GM21360 (cell line): ENCODE results near the gene ZNF554.
"Not testable (repeated sequence)": the region's sequence is repeated elsewhere in the genome, so short reads cannot be mapped to it uniquely, and the experiment has no call there.

ENCODE experiments used
- ATAC-seq: cut with Tn5 transposase; IDR thresholded peaks from one replicate; pipeline ENCODE4 v1.9.1; 2021; ENCODE audit warnings: mild to moderate bottlenecking, moderate library complexity; ENCODE audit not compliant: unreplicated experiment

Gene ZNF554

DNA sequence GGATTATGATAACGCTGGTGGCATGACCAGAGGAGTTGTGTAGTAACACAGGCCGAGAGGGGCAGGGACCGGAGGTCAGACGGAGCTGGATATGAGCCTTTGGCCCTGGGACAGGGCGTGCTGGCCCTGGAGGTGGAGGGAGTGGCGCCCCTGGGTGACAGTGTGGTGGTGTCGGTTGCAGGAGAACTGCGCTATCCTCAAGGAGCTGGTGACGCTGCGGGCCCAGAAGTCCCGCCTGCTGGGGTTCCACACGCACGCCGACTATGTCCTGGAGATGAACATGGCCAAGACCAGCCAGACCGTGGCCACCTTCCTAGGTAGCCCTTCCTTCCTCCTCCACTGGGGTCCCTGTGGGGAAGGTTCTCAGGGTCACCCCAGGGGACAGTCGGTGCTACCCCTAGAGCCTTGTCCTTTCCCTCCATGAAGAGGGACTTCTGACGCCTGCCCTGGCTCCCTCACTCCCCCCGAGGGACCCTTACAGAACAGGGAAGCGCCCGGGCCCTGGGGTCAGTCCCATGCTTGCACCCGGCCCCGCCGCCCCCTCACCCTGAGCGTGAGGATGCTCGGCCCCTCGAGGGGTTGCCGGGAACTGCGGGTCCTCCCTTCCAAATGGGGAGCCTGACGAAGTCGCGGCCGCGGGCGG, 12.8 kb upstream of the ZNF554 start:
- no peak for ATAC-seq

DNA sequence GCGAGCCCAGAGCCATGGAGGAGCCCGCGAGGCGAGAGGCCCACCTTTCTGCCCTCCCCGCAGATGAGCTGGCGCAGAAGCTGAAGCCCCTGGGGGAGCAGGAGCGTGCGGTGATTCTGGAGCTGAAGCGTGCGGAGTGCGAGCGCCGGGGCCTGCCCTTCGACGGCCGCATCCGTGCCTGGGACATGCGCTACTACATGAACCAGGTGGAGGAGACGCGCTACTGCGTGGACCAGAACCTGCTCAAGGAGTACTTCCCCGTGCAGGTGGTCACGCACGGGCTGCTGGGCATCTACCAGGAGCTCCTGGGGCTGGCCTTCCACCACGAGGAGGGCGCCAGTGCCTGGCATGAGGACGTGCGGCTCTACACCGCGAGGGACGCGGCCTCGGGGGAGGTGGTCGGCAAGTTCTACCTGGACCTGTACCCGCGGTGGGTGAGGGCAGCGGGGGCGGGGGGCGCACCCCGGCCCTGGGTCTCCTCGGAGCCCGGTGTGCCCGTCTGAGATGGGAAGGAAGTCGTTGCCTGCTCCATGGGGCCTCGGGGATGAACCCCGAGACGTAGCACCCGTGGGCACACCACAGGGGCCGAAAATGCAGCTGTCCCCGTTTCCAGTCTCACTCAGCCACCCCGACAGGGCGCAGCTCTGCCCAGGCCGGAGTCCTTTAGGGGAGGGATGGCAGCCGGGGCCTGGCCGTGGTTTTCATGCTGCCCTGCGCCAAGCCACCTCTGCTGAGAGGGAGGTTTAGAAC, 12.1 kb upstream of the ZNF554 start:
- no peak for ATAC-seq

DNA sequence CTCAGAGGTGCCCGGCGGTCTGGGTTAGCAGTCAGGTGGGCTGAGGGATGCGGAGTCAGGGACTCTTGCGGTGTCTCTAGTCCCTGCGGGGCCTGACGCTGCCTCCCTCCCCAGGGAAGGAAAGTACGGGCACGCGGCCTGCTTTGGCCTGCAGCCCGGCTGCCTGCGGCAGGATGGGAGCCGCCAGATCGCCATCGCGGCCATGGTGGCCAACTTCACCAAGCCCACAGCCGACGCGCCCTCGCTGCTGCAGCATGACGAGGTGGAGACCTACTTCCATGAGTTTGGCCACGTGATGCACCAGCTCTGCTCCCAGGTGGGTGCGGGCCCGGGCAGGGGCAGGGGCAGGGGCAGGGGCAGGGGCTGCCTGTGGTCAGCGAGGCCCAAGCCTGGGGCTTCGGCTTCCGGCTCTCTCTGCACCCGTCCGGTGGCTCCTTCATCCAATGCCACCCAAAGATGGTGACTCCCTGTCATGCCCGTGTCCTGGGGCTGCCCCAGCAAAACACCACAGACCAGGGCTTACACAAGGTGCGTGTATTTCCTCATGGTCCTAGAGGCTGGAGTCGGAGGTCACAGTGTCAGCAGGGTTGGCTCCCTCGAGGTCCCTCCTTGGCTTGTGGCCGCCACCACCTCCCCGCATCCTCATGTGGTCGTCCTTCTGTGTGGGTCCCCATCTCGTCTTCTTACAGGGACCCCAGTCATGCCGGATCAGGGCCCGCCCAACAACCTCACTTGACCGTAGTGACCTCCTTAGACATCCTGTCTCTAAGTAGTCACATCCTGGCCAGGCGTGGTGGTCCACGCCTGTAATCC, 11.3 kb upstream of the ZNF554 start:
- ATAC-seq: no peak

DNA sequence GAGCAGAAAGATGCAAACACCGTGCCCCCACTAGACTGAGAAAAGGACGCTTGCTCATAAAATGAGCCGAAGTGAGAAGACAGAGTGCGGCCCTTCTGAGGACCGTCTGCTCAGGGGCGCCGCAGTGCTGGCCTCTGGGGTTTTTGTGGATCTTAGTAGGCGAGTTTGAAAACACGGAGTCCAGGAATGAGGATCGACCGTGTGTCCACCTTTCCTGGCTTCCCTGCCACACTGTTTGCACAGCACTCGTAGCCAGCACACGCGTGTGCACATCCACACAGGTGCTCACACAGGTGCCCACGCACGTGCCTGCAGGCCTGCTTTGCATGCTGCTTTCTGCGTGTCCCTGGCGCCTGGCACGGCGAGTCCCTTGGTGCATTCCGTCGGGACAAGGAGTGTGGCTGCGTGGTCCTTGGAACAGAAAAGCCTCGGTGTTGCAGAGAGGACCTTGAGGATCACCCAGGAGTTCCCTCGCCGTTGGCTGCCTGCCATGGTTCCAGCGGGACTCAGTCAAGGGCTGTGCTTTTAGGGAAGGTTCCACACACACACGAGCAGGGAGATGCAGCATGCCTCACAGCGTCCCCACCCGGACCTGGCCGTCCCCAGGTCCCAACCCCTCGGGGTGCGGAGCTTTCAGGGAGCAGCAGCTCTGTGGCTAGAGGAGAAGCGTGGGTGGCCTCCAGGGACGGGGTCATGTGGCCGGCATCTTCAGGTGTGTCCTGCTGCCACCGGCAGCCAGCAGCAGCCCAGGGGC, 10.1 kb upstream of the ZNF554 start:
- no peak for ATAC-seq

DNA sequence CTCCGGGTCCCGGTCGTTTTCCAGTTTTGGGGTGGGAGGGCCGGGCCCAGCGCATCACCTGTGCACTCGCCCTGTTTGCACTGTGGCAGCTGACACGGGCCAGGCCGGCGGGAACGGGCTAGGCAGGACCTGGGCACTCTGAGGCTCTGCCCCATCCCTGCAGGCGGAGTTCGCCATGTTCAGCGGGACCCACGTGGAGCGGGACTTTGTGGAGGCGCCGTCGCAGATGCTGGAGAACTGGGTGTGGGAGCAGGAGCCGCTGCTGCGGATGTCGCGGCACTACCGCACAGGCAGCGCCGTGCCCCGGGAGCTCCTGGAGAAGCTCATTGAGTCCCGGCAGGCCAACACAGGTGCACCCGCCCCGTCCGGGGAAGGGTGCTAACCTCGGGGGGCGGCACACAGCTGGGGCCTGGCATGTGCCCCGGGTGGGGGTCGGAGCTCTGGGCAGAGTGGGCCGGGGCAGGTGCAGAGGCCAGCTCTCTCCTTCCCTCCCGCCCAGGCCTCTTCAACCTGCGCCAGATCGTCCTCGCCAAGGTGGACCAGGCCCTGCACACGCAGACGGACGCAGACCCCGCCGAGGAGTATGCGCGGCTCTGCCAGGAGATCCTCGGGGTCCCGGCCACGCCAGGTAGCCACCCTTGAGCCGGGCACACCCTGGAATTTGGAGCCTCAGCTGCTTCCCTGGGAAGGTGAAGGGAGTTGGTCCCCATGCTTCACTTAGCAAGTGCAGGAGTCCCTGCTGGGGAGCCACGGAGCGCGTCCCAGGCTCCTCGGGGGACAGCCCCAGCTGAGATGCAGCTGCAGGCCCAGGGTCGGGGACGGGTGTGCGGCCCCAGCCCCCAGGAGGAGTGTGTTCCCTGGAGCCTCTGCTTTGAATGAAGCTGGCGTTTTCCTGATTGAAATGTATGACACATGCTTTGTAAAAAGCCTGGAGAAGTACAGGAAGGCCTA, 9.3 kb upstream of the ZNF554 start:
- no peak for ATAC-seq

DNA sequence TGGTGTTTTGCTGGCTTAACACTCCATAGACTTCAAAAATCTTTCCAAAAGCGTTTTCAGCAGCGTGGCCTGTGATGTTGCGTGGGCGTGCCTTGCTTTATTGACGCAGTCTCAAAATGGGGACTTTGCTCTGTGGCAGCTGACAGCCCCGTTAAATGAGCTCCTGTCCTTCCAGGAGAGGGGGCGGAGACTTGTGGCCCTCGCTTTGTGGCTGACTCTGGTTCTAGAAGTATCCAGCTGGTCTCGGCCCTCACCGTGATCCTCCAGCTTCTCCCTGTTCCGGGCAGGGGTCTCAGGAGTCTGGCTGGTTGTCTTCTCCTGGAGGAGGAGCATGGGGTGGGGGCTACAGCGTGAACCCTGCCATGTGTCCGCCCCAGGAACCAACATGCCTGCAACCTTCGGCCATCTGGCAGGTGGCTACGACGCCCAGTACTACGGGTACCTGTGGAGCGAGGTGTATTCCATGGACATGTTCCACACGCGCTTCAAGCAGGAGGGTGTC, 8.4 kb upstream of the ZNF554 start:
- ATAC-seq: no peak

DNA sequence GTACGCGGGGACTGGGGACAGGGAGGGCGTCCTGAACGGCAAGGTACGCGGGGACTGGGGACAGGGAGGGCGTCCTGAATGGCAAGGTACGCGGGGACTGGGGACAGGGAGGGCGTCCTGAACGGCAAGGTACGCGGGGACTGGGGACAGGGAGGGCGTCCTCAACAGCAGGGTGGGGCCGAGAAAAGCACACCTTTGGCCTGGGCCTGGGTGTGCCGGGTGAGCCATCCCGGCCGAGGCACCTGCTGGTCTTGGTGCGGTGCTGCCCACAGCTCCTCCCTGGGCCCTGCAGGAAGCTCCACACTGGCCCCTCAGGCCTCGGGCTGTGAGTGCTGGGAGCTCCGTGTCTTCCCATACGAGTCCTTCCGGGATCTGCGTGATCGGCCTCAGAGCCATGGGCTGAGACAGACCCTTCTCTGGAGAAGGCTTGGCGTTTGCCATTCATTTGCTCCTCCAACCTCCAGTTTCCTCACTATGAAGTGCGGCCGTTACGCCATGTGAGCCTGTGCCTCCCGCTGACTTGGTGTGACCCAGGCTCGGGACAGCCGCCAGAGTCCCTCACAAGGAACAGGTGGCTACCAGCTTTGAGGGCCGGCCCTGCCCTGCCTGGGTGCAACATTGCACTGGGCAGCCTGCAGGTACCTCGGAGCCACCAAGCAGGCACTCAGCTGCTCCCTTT, 7.8 kb upstream of the ZNF554 start:
- no peak for ATAC-seq

DNA sequence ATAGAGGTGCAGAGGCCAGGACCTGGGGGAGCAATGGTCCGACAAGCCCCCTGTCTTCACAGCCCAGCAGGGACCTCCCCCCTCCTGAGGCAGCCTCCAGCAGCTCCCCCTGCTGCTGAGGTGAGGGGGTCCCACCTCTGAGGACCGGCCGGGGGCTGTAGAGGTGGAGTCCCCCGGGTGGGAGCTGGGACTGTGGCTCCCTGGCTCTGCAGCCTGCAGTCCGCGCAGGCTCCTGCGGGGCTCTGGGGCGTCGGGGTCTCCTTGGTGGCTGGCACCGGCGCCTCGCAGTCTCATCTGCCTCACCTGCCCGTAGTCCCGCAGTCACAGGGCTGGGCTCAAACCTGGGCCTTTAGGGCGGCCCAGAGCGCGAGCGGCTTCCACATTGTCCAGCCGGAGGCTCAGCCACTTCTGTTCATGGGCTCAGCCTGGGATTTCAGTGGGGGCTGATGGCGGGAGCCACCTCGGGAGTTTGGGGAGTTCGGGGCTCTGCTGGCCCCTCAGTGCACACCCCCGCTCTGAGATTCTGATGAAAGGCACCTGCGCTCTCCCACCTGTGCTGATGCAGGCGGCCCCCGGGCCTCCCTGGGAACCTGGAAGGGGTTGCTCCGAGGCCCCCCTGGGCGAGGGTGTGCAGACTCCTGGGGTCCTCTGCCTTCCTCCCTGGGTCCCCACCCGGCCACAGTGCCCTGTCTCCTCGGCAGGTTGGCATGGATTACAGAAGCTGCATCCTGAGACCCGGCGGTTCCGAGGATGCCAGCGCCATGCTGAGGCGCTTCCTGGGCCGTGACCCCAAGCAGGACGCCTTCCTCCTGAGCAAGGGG, 7.0 kb upstream of the ZNF554 start:
- ATAC-seq: no peak

DNA sequence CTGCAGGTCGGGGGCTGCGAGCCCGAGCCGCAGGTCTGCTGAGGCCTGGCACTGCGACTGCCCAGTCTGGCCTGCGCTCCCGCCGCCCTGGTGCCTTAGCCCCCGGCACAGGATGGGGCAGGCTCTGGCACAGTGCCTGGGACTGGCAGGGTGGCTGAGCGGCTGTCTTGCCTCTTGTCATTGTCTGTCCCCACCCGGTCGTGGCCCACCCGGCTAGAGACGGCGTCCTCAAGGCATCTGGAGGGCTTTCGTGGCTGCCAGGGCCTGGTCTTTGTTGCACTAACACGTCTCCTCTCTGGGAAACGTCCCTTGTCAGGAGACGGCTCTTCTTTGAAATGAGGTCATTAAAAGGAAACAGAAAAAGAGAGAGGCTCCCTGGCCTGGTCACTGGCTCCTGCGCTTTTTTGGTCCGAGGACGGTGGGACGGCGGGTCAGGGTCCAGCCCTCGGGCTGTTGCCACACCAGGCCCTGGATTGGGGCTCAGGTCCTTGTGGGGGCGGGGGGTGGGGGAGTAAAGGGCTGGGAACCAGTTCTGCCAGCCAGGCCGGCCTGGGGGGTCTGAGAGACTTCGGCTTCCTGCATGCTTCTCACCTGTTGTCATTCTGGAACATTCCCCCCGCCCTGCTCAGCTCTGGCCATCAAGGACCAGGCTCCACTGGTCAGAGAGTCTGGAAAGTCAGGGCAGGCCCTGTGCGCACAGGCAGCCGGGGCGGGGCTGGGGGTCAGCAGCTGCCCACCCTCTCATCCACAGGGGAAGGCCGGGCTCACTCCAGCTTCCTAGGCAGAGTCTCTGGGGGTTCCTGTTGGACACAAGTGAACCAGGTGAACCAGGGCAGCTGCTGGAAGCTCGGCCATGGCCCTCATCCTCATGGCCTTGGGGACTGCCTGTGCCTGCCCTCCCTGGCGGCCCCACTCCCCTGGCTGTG, 6.2 kb upstream of the ZNF554 start:
- no peak for ATAC-seq

DNA sequence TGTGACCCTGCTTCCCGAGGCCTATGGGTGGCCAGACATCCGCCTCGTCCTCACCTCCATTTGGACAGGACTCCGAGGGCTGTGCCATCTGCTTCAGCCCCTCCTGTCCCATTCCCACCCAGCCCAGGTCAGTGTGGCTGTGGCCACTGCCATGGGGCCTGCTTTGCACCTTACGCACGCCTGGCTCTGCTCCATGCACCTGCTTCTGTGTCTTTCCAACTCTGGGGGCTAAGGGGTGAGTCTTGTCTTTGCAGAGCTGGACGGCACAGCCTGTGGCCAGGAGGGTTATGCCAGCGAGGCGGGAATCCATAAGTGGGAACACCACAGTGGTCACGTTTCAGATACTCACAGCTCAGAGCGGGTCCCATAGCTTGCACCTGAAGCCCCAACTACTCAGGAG, 5.2 kb upstream of the ZNF554 start:
- no peak for ATAC-seq

DNA sequence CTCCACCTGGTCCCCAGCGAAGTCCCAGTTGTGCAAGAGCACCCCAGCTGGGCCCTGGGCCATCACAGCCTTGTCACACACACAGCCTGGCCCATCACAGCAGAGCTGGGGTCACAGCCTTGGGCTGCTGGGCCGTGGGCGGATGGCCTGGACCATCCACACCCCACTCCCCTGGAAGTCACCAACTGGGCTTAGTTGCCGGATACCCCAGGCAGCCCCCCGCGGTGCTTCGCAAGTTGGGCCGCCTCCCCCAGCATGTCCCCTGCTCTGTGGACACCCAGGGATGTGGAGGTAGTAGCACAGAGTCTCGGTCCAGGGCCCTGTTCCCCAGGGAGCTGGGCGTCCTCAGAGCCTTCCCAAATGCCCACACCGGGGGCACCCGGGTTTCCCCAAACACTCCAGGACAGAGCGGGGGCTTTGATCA, 4.5 kb upstream of the ZNF554 start:
- no peak for ATAC-seq

DNA sequence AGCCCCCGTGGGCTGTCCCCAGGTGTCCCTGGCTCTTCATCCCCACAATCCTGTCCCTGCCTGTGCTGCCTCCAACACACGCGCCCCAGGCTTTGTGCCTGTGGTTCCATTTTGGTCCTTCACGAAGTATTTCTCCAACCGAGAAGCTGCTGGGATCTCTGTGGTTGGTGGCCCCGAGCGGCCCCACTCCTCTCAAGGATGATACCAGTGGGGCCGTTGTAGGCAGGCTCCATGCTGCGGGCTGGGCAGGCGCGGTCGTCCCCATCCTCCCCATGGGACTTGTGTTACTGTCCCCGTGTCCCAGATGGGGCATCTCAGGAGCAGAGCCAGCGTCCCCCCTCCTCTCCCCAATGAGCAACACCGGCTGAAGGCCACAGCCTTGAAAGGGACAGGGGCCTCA, 3.7 kb upstream of the ZNF554 start:
- ATAC-seq: no peak

DNA sequence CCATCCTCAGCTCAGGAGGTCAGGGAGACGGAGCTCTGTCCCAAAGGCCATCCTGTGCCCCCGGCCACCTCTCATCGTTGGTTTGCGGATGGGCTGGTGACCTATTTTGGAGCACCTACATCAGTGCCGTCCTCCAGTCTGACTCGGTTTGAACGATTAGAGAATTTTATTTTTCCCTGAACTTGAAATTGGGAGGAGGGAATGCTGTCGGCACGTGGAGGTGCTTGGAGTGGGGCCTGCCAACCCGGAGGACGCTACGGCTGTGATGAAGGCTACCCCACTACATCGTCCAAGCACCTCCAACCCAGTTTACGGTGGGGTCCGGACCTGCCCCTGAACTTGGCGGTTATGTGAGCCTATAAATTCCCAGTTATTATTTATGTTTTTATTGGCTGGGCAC, 3.0 kb upstream of the ZNF554 start:
- no peak for ATAC-seq

DNA sequence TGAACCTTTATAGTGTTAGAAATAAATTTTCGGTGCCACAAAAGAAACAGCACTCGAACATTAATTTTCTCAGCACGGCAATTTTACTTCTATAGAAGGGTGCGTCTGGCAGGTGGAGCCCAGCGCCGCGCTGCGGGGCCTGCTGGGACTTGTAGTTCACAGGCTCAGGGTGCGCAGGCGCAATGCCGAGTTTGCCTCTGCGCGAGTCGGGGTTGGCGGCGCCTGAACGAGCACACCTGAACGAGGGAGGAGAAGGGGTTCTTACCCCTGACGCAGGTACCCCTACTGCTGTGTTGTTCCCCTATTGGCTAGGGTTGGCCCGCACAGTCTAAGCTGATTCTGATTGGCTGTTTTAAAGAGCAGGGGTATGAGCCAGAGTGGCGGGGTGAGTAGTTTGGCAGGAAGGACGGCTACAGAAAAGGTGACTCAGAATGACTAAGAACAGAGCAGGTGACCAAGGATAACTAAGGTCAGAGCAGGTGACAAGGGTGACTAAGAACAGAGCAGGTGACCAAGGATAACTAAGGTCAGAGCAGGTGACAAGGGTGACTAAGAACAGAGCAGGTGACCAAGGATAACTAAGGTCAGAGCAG, 2.3 kb upstream of the ZNF554 start:
- not testable (repeated sequence) for ATAC-seq

DNA sequence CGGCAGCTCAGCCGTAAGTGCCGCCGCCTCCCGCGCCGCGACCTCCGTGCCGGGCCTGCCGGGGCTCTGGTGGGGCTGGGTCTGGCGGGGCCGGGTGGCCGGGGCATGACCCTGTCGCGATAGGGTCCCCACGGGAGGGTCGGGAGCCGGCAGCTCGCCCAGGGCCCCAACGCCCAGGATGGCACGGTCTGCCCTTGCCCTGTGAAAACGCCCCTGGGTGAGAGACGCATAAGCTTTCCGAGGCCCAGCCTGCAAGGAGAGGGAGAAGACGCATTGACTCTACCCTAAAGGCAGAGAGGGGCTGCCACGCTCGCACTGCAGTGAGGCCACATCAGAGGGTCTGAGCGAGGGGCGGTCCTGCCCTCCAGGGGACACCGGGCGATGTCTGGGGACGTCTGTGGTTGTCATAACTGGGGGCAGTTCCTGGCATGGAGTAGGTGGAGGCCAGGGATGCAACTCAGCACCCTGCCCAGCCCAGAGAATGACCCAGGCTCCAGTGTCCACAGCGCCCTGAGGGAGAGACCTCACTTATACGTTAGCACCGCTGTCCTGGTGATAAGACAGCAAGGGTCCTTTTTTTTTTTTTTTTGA, 539 bp downstream of the ZNF554 start:
- no peak for ATAC-seq

DNA sequence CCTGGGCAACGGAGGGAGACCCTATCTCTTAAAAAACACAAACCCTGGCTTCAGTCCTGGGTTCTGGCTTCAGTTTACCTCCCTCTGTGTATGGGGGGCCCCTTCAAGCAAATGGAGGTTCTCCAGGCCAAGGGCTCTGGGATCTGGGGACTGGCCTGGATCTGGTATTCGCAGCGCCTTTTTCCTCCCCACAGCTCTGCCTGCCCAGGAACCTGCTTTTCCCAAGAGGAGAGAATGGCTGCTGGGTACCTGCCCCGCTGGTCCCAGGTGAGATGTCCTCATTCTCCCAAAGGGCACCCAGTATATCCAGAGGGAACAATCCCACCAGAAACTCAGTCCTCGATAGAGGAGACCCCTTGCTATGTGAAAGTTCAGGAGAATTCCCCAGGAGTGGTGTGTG, 3.2 kb downstream of the ZNF554 start:
- no peak for ATAC-seq

DNA sequence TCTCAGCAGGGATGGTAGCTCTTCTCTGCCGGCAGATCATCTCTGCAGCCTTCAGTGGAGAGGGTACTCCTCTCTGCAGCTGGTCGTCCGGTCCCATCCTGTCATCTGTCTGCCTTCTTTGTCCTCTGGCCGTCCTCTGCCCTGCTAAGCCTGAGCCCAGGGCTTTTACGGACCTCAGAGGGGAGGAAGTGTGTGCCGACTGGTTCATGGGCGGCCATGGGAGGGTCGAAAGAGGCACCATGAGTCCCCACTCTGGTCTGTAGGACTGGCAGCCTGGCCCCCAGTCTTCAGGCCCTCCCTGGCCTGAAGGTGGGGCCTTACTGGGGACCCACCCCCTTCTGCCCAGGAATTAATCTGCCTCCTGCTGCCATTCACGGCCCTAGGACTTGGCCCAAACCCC, 4.0 kb downstream of the ZNF554 start:
- no peak for ATAC-seq
